Ascending aorta (tissue), 2 donors: Measurements from ENCODE around the gene TRA2A. TPM values are rescaled to one million over a fixed set of nuclear protein-coding genes. Genes with fewer than 3 reads are reported as not detected.

Experiments used
- DNase-seq, 2 donors: peaks; one replicate each; pipeline ENCODE4 v3.0.0-alpha.2; 2019; ENCODE audit warnings: low spot score in 2 of 2
- H3K27ac ChIP-seq, 2 donors: fragments of 200-600 bp; sonication (generic); one replicate each; pipeline ENCODE4 v1.5.1; 2016 to 2017; ENCODE audit warnings: mild to moderate bottlenecking in 1 of 2
- H3K27me3 ChIP-seq: fragments of 200-600 bp; sonication (generic); one replicate; pipeline ENCODE4 v1.5.1; 2017
- H3K36me3 ChIP-seq, 2 donors: fragments of 200-600 bp; sonication (generic); one replicate each; pipeline ENCODE4 v1.5.1; 2016
- H3K4me1 ChIP-seq, 2 donors: fragments of 200-600 bp; sonication (generic); one replicate each; pipeline ENCODE4 v1.5.1; 2016 to 2017; ENCODE audit warnings: mild to moderate bottlenecking in 1 of 2
- H3K4me3 ChIP-seq, 2 donors: fragments of 200-600 bp; sonication (generic); one replicate each; pipeline ENCODE4 v1.5.1; 2016 to 2017; ENCODE audit warnings: mild to moderate bottlenecking in 1 of 2
- H3K9me3 ChIP-seq, 2 donors: fragments of 200-600 bp; sonication (generic); one replicate each; pipeline ENCODE4 v1.5.1; 2016
- CTCF ChIP-seq, 3 experiments: fragments of 200-600 bp in 2 of 3; fragments of 450-650 bp in 1 of 3; sonication (generic) in 2 of 3; IDR thresholded peaks; one replicate each; pipeline ENCODE4 v1.5.1; 2016 to 2019; ENCODE audit warnings: antibody characterized with exemption in 3 of 3, mild to moderate bottlenecking in 1 of 3, moderate library complexity in 1 of 3
- intact Hi-C: fragments of 100-400 bp; cut with DNase I; formaldehyde crosslinking; loops from one replicate; pipeline ENCODE4 v1.15.1; 2023
- total RNA-seq: library from RNA; depleted of rRNA; stranded (reverse); fragments of >200 nt; gene quantifications from one replicate; pipeline ENCODE4 v1.1.0, GENCODE V29; 2016

TRA2A gene
- total RNA-seq, 1 donor from 2014 or later = 14.4 TPM

GRCh38 chr7:23482686-23483085 is 49.1 kb downstream of the TRA2A start:
- H3K9me3 ChIP-seq = no peaks in the 10 kb centered on the region
- H3K36me3 ChIP-seq = no peaks in the 10 kb centered on the region
- intact Hi-C loops = no loop called here
- no peak overlapping the region for H3K4me3 ChIP-seq
- no peak for DNase-seq
- H3K27me3 ChIP-seq = peaks cover 13% of the 10 kb centered on the region
- H3K27ac ChIP-seq = no peak overlapping the region
- no peak for TF ChIP-seq CTCF (IDR thresholded peaks at IDR 0.05)
- H3K4me1 ChIP-seq = no peaks in the 10 kb centered on the region

- intact Hi-C loops = no loop called here
- Histone ChIP-seq H3K27ac (no peak overlapping the region), H3K4me3 (no peak overlapping the region), H3K4me1 (peaks cover 0 to 6% of the 10 kb centered on the region in 2 donors), H3K27me3 (peaks cover 46% of the 10 kb centered on the region), H3K36me3 (no peaks in the 10 kb centered on the region), H3K9me3 (no peaks in the 10 kb centered on the region)
- DNase-seq = no peak
- no peak for TF ChIP-seq CTCF (IDR thresholded peaks at IDR 0.05)
Measured at GRCh38 chr7:23477962-23478866, 53.6 kb downstream of the TRA2A start.

- peaks cover 0 to 6% of the 10 kb centered on the region in 2 donors for H3K4me1 ChIP-seq
- no peak overlapping the region for H3K4me3 ChIP-seq
- intact Hi-C loops = no loop called here
- no peaks in the 10 kb centered on the region for H3K36me3 ChIP-seq
- no peak overlapping the region for H3K27ac ChIP-seq
- no peak for TF ChIP-seq CTCF (IDR thresholded peaks at IDR 0.05)
- no peaks in the 10 kb centered on the region for H3K9me3 ChIP-seq
- peaks cover 52% of the 10 kb centered on the region for H3K27me3 ChIP-seq
- DNase-seq = no peak
Measured at GRCh38 chr7:23477157-23477499, 54.7 kb downstream of the TRA2A start.

- H3K4me3 ChIP-seq = no peak overlapping the region
- DNase-seq = no peak
- no peak for TF ChIP-seq CTCF (IDR thresholded peaks at IDR 0.05)
- H3K36me3 ChIP-seq = no peaks in the 10 kb centered on the region
- H3K9me3 ChIP-seq = no peaks in the 10 kb centered on the region
- H3K27me3 ChIP-seq = peaks cover 59% of the 10 kb centered on the region
- peaks cover 0 to 6% of the 10 kb centered on the region in 2 donors for H3K4me1 ChIP-seq
- H3K27ac ChIP-seq = no peak overlapping the region
- intact Hi-C loops = no loop called here
Measured at GRCh38 chr7:23476286-23477156, 55.3 kb downstream of the TRA2A start.

GRCh38 chr7:23475576-23475839 is 56.3 kb downstream of the TRA2A start:
- Histone ChIP-seq H3K4me3 (no peak overlapping the region), H3K36me3 (no peaks in the 10 kb centered on the region), H3K4me1 (peaks cover 0 to 14% of the 10 kb centered on the region in 2 donors), H3K27ac (no peak overlapping the region), H3K9me3 (no peaks in the 10 kb centered on the region), H3K27me3 (peaks cover 64% of the 10 kb centered on the region)
- intact Hi-C loops = no loop called here
- no peak for TF ChIP-seq CTCF (IDR thresholded peaks at IDR 0.05)
- no peak for DNase-seq
